ENCODE results near the gene TMEM61. TPM values are rescaled to one million over a fixed set of nuclear protein-coding genes. Genes with fewer than 3 reads are reported as not detected.
A peak's percentile ranks its signal among the peaks of the same experiment; 100 is the strongest.

TMEM61 gene
- total RNA-seq, 1 donor from 2014 or later = 2.9 TPM

DNA sequence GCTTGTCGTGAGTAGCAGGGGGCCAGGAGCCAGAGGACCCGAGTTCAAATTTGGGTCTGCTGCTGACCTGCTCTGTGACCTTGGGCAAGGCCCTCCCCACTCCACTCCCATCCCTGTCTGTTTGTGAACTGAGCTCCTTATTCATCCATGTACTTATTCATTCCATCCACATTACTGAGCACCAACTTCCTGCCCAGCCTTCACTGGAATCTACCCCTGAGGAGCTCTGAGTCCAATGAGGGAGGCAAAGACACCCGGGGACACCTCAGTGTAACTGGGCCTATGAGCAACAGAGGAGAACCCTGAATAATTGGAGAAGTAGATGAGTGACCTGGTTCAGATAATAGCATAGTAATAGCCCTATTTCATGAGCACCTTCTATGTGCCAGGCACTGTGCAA, 27.2 kb downstream of the TMEM61 start:
- no peaks in the 10 kb centered on the region for H3K36me3 ChIP-seq (ENCODE audit: control insufficient read depth, insufficient read depth, low read length)
- TF ChIP-seq, protein P1, sequence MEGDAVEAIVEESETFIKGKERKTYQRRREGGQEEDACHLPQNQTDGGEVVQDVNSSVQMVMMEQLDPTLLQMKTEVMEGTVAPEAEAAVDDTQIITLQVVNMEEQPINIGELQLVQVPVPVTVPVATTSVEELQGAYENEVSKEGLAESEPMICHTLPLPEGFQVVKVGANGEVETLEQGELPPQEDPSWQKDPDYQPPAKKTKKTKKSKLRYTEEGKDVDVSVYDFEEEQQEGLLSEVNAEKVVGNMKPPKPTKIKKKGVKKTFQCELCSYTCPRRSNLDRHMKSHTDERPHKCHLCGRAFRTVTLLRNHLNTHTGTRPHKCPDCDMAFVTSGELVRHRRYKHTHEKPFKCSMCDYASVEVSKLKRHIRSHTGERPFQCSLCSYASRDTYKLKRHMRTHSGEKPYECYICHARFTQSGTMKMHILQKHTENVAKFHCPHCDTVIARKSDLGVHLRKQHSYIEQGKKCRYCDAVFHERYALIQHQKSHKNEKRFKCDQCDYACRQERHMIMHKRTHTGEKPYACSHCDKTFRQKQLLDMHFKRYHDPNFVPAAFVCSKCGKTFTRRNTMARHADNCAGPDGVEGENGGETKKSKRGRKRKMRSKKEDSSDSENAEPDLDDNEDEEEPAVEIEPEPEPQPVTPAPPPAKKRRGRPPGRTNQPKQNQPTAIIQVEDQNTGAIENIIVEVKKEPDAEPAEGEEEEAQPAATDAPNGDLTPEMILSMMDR (IDR thresholded peaks at IDR 0.05; ENCODE audit: insufficient read depth, low read length, severe bottlenecking) = no peak
- peak; percentile 86 for DNase-seq (ENCODE audit: low read depth)
- H3K27me3 ChIP-seq (ENCODE audit: control insufficient read depth, insufficient read depth, low read length) = no peaks in the 10 kb centered on the region
- no peak overlapping the region for H3K4me3 ChIP-seq (ENCODE audit: low read depth, low read length)
- FAIRE-seq = peak; percentile 94

DNA sequence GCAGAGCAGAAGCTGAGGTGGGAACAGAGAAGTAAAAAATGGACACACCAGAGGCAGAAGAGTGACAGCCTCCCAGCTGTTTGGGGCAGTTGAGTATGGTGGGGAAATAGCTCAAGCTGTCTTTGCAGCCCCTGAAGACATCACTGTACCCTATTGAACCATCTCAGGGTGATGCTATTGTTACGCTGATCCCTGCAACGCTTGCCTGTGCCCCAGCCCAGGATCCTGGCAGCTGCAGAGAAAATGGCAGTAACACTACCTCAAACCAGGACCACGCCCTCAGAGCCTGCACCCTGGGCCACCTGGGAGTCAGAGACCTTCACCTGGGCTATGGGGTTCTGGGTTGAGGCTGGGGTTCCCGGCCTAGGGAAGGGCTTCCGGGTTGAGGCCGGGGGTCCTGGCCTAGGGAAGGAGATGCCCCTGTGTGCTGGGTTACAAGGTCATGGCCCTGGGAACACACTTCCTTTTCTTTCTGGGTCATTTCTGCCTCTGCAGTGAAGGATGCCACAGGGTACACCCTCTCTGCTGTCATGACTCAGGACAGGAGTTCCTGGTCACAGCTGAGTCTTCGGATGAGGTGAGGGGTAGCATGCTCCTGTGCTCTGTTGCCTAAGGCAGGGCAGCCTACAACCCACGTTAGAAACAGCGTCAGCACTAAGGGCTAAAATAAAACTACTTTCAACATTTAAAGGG, 29.9 kb downstream of the TMEM61 start:
- FAIRE-seq (no peak), DNase-seq (ENCODE audit: low read depth) (no peak)

GRCh38 chr1:55010887-55011217, 30.4 kb downstream of the TMEM61 start:
- TF ChIP-seq, protein P1 (IDR thresholded peaks at IDR 0.05; ENCODE audit: insufficient read depth, low read length, severe bottlenecking) = no peak
- no peak for FAIRE-seq
- H3K27me3 ChIP-seq (ENCODE audit: control insufficient read depth, insufficient read depth, low read length) = no peaks in the 10 kb centered on the region
- no peaks in the 10 kb centered on the region for H3K36me3 ChIP-seq (ENCODE audit: control insufficient read depth, insufficient read depth, low read length)
- no peak for DNase-seq (ENCODE audit: low read depth)
- no peak overlapping the region for H3K4me3 ChIP-seq (ENCODE audit: low read depth, low read length)

More for the DNA sequence above, 29.9 kb downstream of the TMEM61 start:
- TF ChIP-seq, protein P1 (IDR thresholded peaks at IDR 0.05; ENCODE audit: insufficient read depth, low read length, severe bottlenecking) = no peak
- no peaks in the 10 kb centered on the region for H3K36me3 ChIP-seq (ENCODE audit: control insufficient read depth, insufficient read depth, low read length)
- H3K4me3 ChIP-seq (ENCODE audit: low read depth, low read length) = no peak overlapping the region
- H3K27me3 ChIP-seq (ENCODE audit: control insufficient read depth, insufficient read depth, low read length) = no peaks in the 10 kb centered on the region

- TF ChIP-seq, protein P1 (IDR thresholded peaks at IDR 0.05; ENCODE audit: insufficient read depth, low read length, severe bottlenecking) = no peak
- Histone ChIP-seq H3K27me3 (ENCODE audit: control insufficient read depth, insufficient read depth, low read length) (no peaks in the 10 kb centered on the region), H3K4me3 (ENCODE audit: low read depth, low read length) (no peak overlapping the region), H3K36me3 (ENCODE audit: control insufficient read depth, insufficient read depth, low read length) (no peaks in the 10 kb centered on the region)
- DNase-seq (ENCODE audit: low read depth) = no peak
- FAIRE-seq = no peak
These were observed 32.2 kb downstream of the TMEM61 start for GRCh38 chr1:55012661-55013060.

DNA sequence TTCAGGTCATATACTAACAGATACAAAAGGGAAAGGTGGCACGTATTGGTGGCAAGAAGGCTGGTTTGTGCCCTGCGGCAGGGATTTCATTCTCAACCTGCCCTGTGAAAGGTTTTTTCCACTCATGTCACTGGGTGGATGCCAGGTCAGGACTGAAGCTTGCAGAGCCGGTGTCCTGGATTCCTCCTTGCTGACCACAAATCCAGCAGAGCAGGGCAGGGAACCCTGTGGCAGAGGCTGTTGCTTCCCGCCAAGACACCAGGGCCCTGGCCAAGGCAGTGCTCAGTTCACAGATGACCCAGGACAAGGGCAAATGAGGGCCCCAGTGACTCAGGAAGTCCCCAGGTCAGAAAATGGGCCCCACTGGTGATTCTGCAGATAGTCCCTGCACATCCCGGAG, 34.7 kb downstream of the TMEM61 start:
- TF ChIP-seq, protein P1 (IDR thresholded peaks at IDR 0.05; ENCODE audit: insufficient read depth, low read length, severe bottlenecking) = no peak
- Histone ChIP-seq H3K27me3 (ENCODE audit: control insufficient read depth, insufficient read depth, low read length) (peaks cover 2% of the 10 kb centered on the region), H3K4me3 (ENCODE audit: low read depth, low read length) (no peak overlapping the region), H3K36me3 (ENCODE audit: control insufficient read depth, insufficient read depth, low read length) (no peaks in the 10 kb centered on the region)
- FAIRE-seq = no peak
- DNase-seq (ENCODE audit: low read depth) = no peak
